ENCODE measurements around the gene SGTA.
A peak's percentile ranks its signal among the peaks of the same experiment; 100 is the strongest.
"Not testable (repeated sequence)": the region's sequence is repeated elsewhere in the genome, so short reads cannot be mapped to it uniquely, and the experiment has no call there.

Gene SGTA

DNA sequence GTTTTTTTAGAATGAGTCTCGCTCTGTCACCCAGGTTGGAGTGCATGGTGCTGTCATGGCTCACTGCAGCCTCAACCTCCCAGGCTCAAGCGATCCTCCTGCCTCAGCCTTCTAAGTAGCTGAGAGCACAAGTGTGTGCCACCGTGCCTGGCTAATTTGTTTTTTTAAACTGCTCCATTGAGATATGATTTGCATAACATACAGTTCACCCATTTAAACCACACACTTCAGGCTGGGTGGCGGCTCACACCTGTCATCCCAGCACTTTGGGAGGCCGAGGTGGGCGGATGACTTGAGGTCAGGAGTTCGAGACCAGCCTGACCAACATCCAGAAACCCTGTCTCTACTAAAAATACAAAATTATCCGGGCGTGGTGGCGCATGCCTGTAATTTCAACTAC, 9.6 kb upstream of the SGTA start:
- DNase-seq, result not testable (repeated sequence)

- no peak for DNase-seq
These were observed 8.8 kb upstream of the SGTA start for GRCh38 chr19:2791876-2792275.

DNA sequence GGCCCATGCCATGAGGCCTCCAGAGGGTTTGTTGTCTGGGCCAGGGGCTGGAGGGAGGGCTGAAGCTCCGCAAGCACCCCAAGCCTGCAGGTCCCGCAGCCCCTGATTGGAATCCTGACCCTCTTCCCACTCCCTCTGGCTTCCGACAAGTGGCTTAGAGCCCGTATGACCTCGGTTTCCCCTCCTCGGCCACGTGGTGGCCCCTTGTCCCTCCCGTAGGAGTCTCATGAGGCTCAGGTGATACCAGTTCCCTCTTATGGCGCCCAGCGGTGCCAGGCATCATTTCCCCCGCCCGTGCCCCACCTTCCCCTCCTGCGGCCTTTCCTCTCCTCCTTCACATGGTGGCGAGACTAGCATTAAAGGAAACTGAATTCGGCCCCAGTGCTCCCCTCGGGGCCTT, 8.4 kb upstream of the SGTA start:
- DNase-seq, result no peak

GRCh38 chr19:2790557-2791271, 7.6 kb upstream of the SGTA start:
- DNase-seq, result no peak

- no peak for DNase-seq
These were observed 7.1 kb upstream of the SGTA start for GRCh38 chr19:2790194-2790556.

GRCh38 chr19:2788237-2788636, 5.2 kb upstream of the SGTA start:
- DNase-seq, result no peak

- DNase-seq, result no peak
These were observed 4.0 kb upstream of the SGTA start for GRCh38 chr19:2787115-2787514.

GRCh38 chr19:2785244-2785997, 2.3 kb upstream of the SGTA start, which contains the start of gene THOP1:
Gene THOP1, plus strand, starts transcription at chr19:2785503. Its CDS starts 160 bp downstream, at chr19:2785663.
- DNase-seq, result peak; percentile 99

GRCh38 chr19:2783781-2784145, 690 bp upstream of the SGTA start:
- DNase-seq, result no peak

GRCh38 chr19:2782329-2782935, 641 bp downstream of the SGTA start:
- DNase-seq, result no peak

DNA sequence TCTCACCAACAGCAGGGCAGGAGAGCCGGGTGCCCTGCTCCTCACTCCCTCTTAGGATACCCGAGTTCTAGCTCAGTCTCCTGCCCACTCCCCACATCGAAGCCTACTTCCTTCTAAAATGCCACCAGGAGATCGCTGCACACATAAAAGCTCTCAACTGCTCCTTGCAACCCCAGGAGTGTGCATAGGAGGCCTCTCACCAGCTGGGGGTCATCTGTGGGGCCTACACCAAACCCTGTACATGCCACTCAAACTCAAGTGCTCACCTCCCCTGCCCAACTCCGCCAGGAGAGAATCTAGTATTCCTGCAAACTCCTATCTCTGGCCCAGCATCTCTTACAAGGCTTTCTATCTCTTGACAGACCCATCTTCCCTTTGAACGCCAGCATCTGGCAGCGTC, 2.8 kb downstream of the SGTA start:
- DNase-seq, result no peak

DNA sequence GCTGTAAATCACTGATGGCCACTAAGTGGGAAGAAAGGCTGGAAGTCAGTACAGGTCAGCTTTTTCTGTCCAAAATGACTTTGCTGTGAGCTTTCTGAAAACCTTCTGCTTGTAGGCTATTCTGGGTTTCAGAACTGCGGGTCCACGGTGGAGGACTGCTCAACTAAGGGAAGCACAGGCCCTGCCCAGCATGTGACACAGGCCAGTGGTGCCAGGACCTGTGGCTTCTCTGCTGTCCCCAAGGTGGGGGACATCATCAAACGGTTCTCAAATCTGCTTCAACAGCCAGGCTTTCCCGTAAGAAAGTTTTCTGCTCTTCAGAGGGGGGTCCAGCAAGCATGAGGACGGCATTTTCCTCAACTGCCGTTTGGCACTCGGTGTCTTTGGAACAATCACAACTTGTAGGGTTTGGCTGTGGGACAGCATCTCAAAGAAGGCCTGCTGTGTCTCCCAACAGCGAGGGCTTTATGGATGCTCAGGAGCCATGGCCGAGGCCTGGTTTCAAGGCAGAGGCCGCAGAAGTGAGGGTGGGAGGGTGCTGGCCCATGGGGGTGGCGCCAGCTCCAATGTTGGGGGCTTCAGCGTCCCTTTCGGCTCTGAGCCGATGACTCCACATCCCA, 3.8 kb downstream of the SGTA start:
- DNase-seq, result no peak

GRCh38 chr19:2777952-2778683, 5.0 kb downstream of the SGTA start:
- no peak for DNase-seq

- peak; percentile 63 for DNase-seq
These were observed 7.3 kb downstream of the SGTA start for GRCh38 chr19:2775556-2776430.

DNA sequence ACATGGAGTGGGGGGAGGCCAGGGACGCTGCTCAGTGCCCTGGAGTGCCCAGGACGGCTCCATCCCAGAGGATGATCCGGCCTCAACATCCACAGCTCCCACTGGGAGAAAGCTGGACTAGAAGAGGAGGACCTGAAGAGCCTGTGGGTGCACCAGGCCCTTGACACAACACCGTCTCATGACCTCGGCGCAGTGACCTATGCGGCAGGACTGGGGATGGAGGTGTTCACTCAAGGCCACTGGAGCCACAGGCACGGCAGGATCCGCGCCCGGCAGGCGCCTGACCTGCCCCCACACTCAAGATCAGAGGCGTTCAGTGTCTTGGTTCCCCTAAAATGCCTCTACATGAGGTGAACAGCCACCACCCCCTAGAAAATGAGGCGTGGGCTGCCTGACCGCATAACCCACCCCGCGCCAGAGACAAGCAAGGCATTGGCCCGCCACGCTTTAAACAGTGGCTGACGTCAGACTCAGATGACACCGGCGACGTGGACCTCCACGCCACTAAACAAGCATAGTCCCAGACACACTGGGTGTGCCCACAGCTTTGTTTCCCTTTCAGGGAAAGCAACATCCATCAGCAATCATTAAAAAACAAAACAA, 8.0 kb downstream of the SGTA start:
- DNase-seq, result no peak

DNA sequence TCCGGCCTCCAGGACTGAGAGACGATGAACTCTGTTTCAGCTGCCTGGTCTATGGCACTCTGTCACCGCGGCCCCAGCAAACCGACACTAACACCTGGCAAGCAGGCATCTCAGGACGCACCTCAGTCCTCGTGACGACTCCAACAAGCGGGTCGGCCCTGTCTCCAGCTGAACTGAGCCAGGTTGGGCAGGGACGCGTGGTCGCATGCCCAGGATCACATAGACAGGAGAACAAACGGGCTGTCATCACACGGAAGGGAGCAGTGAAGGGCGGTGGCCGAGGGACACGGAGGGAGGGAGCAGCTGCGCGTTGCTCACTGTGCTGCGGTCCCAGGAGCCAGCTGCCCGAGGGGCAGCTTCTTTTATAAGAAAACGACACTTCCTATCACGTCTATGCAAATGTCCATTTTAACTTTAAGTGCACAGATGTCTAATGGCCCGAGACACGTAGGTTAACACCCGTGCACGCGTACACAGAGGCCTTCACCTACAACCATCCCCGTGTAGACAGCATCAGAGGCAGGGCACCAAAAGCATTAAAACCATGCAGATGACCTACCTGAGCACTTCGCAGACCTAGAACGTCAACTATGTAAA, 8.9 kb downstream of the SGTA start:
- DNase-seq, result no peak

GRCh38 chr19:2771786-2772674, 11.0 kb downstream of the SGTA start:
- DNase-seq, result no peak

DNA sequence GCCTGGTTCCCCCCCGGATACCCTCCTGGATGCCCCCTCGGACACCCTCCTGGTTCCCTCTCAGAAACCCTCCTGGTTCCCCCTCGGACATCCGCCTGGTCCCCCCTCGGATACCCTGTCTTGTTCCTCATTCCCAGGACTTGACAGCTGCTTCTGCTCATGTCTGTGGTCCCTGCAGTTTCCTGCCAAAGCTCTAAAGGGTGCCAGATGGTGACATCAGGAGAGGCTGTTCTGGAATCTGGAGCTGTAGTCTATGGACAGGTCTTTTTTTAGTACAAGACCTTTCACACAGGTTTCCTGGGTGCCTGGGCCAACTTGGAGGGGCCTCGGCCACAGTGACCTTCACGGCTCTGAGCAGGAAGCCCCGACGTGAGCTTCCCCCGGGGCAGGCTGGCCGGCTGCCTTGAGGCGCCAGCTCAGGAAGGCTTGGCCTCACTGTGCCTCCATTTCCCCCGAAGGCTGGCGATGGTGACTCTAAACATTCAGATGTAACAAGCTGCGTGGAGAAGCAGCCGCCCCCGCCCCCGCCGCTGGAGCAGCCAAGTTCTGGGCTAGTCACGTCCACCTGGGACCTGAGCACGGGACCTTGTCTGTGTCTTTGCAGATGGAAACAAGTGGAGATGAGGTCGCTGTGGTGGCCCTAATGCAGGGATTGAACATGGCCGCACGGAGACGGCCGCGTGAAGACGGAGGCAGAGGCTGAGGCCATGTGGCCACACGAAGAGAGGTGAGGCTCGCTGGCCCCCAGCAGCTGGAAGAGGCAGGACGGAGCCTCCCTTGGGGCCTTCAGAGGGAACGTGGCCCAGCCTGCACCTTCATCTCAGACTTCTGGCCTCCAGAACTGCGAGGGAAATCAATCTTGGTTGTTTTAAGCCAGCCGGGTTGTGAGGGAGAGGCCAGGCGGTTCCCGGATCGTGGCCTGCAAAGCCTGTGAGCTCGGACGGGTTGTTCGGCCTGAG, 12.7 kb downstream of the SGTA start:
- no peak for DNase-seq

DNA sequence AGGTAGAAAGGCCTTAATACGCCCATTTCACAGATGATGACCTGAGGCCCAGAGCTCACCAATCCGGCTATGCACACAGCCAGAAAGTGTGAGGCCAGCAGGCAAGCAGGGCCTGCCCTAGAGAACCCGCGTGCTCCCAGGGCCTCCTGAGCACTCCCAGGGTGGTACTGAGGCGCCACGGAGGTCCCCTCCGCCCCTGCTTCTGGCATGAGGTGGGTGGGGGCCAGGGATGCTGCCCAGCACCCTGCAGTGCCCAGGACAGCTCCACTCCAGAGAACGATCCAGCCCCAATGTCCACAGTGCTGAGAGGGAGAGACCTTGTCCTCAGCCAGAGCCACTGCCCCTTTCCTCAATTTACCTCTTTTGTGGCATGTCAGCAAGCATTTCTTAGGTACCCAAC, 13.9 kb downstream of the SGTA start:
- DNase-seq, result no peak
